Spleen (tissue), 7 donors: ENCODE measurements around the gene NUP107.

Source experiments
- CTCF ChIP-seq, 11 experiments: fragments of 200-600 bp in 7 of 11; fragments of 450-650 bp in 4 of 11; sonication (generic) in 4 of 11; IDR thresholded peaks in 8 of 11; conservative IDR thresholded peaks in 3 of 11; 1 replicate in 7 of 11; 2 replicates in 4 of 11; pipeline versions ENCODE4 v1.4.0 to v1.8.0; 2016 to 2021; ENCODE audit warnings: antibody characterized with exemption in 11 of 11, inconsistent platforms in 4 of 11, mild to moderate bottlenecking in 1 of 11
- POLR2A ChIP-seq, 3 donors: fragments of 450-650 bp; IDR thresholded peaks; one replicate each; pipeline ENCODE4 v1.5.1; 2017; ENCODE audit warnings: antibody characterized with exemption in 3 of 3, mild to moderate bottlenecking in 1 of 3
- POLR2AphosphoS5 ChIP-seq, 3 donors: sonication (generic); formaldehyde crosslinking; IDR thresholded peaks; one replicate each; pipeline ENCODE4 v1.5.1; 2017; ENCODE audit warnings: antibody characterized with exemption in 3 of 3
- donor health status: DM: no; HTN: no; CAD: no; lungs with moderate emphysema.
- donor health status: DM: no; HTN: no; CAD: no.
- donor health status: DM: no; HTN: no; CAD: no.

DNA sequence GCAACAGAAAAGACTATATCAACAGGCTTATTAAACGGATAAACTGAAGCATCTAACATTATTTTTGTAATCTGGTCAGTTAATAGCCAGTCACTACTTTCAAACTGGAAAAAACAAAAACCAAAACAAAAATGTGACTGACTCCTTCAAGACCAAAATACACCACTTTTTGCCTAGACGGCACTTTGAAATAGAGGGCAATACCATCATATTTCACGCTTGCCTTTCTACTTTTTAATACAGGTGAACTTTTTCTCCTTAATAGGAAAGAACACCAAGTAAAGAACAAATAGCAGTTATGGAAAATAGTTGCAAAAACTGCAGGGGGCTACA is 550 bp upstream of the NUP107 start:
- TF ChIP-seq CTCF (IDR thresholded peaks at IDR 0.05 in 8 of 11, conservative IDR thresholded peaks at IDR 0.05 in 3 of 11) (no peak), POLR2A (IDR thresholded peaks at IDR 0.05) (peak in 1 of 3 donors; percentile 8), POLR2AphosphoS5 (IDR thresholded peaks at IDR 0.05) (no peak)
